ENCODE data around the gene ATAD3A.
"Not testable (repeated sequence)": the region's sequence is repeated elsewhere in the genome, so short reads cannot be mapped to it uniquely, and the experiment has no call there.

The ATAD3A gene

GRCh38 chr1:1477206-1477605 lies 34.8 kb upstream of the ATAD3A start:
- DNase-seq (ENCODE audit: low read depth), result no peak
- no peak overlapping the region for H3K4me3 ChIP-seq (ENCODE audit: low read length)
- TF ChIP-seq CTCF (conservative IDR thresholded peaks at IDR 0.05; ENCODE audit: low read depth, low read length), result no peak

- no peak overlapping the region for H3K4me3 ChIP-seq (ENCODE audit: low read length)
- TF ChIP-seq CTCF (conservative IDR thresholded peaks at IDR 0.05; ENCODE audit: low read depth, low read length), result no peak
- no peak for DNase-seq (ENCODE audit: low read depth)
These were observed 32.1 kb upstream of the ATAD3A start for GRCh38 chr1:1479547-1480487.

- not testable (repeated sequence) for H3K4me3 ChIP-seq (ENCODE audit: low read length); DNase-seq (ENCODE audit: low read depth)
These were observed 31.5 kb upstream of the ATAD3A start for GRCh38 chr1:1480488-1480867.

GRCh38 chr1:1481811-1482210 lies 30.2 kb upstream of the ATAD3A start:
- not testable (repeated sequence) for H3K4me3 ChIP-seq (ENCODE audit: low read length)

GRCh38 chr1:1482856-1483255 lies 29.1 kb upstream of the ATAD3A start:
- no peak overlapping the region for H3K4me3 ChIP-seq (ENCODE audit: low read length)
- TF ChIP-seq CTCF (conservative IDR thresholded peaks at IDR 0.05; ENCODE audit: low read depth, low read length), result no peak
- no peak for DNase-seq (ENCODE audit: low read depth)

More at GRCh38 chr1:1481811-1482210, 30.2 kb upstream of the ATAD3A start:
- DNase-seq (ENCODE audit: low read depth), result not testable (repeated sequence)

GRCh38 chr1:1483714-1484113 lies 28.2 kb upstream of the ATAD3A start:
- H3K4me3 ChIP-seq (ENCODE audit: low read length), result no peak overlapping the region
- no peak for DNase-seq (ENCODE audit: low read depth)
- TF ChIP-seq CTCF (conservative IDR thresholded peaks at IDR 0.05; ENCODE audit: low read depth, low read length), result no peak

GRCh38 chr1:1484976-1485750 lies 26.8 kb upstream of the ATAD3A start:
- H3K4me3 ChIP-seq (ENCODE audit: low read length); DNase-seq (ENCODE audit: low read depth): not testable (repeated sequence)

GRCh38 chr1:1485755-1486317 lies 26.1 kb upstream of the ATAD3A start:
- not testable (repeated sequence) for DNase-seq (ENCODE audit: low read depth); H3K4me3 ChIP-seq (ENCODE audit: low read length)

GRCh38 chr1:1487701-1488100 lies 24.3 kb upstream of the ATAD3A start:
- H3K4me3 ChIP-seq (ENCODE audit: low read length), result no peak overlapping the region
- DNase-seq (ENCODE audit: low read depth), result no peak
- TF ChIP-seq CTCF (conservative IDR thresholded peaks at IDR 0.05; ENCODE audit: low read depth, low read length), result no peak
